ENCODE measurements around the gene PDE8A.
A peak's percentile ranks its signal among the peaks of the same experiment; 100 is the strongest.
"Not testable (repeated sequence)": the region's sequence is repeated elsewhere in the genome, so short reads cannot be mapped to it uniquely, and the experiment has no call there.

The PDE8A gene

GRCh38 chr15:85141726-85142125, 160.1 kb downstream of the PDE8A start:
- no peak for DNase-seq

GRCh38 chr15:85142312-85142711, 160.7 kb downstream of the PDE8A start:
- DNase-seq, result no peak

DNA sequence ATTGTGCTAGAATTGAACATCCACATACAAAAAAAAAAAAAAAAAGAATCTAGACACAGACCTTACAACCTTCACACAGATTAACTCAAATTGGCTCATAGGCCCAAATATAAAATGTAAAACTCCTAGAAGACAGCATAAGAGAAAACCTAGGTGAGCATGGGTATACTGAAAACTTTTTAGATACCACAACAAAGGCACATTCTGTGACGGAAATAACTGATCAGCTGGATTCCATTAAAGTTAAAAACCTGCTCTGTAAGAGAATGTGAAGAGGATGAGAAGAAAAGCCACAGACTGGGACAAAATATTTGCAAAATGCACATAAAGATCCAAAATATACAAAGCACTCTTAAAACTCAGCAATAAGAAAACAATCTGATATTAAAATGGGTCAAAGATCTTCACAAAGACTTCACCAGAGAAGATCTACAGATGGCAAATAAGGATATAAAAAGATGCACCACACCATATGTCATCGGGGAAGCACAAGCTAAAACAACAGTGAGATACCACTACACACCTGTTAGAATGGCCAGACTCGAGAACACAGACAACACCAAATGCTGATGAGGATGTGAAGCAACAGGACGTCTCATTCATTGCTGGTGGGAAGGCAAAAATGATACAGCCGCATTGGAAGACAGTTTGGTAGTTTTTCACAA, 167.9 kb downstream of the PDE8A start:
- DNase-seq, result no peak

GRCh38 chr15:85150130-85150480, 168.4 kb downstream of the PDE8A start:
- no peak for DNase-seq

DNA sequence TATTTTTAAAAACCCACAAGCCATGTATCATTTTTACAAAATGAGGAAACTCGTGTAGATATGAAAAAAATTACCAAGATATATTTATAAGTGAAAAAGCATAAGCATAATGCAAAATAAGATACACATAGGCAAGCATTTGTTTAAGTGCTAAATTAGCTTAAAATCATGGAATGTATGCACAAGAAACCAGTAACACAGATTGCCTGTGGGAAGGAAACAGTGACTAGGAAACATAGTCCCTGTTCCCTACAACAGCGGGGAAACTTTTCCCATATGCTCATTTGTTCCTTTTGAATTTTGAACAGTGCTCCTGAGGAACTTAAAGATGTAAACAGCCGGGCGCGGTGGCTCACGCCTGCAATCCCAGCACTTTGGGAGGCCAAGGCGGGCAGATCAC, 169.5 kb downstream of the PDE8A start:
- no peak for DNase-seq

- DNase-seq, result no peak
These were observed 170.2 kb downstream of the PDE8A start for GRCh38 chr15:85151861-85152260.

DNA sequence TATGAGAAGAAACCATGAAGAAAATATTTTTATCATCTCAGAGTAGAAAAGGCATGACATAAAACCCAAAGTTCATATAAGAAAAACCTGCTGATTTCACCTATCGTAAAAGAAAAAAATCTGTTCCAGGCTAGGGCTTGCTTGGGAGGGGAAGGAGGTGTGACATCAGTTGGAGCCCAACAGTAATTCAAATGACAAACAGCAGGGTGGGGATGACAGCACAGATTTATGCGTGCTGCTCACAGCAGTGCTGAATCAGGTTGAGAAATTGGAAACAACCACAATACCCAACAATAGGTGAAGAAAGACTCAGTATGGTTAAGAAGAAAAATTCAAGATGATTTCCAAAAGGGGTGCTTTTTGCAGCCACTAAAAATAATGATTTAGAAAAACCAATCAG, 172.4 kb downstream of the PDE8A start:
- no peak for DNase-seq

DNA sequence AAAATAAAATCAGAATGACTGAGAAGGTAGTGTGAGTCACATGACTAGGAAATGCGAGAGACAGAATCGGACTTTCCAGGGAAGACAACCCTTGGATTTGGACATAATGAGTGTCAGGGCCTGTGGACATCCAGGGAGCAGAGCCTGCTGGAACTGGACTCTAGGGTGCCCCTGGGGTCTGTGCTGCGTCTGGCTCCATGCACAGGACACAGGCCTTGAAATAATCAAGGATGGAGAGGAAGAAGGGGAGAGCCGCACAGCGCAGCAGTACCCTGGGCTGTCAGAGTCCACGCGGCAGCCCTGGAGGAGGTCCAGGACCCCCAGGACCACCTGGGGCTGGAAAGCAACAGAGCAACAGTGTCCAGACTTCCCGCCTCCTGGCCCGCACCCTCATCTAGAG, 173.7 kb downstream of the PDE8A start:
- DNase-seq, result no peak

GRCh38 chr15:85155857-85156256, 174.2 kb downstream of the PDE8A start:
- DNase-seq, result no peak

GRCh38 chr15:85157344-85157743, 175.7 kb downstream of the PDE8A start:
- DNase-seq, result no peak

DNA sequence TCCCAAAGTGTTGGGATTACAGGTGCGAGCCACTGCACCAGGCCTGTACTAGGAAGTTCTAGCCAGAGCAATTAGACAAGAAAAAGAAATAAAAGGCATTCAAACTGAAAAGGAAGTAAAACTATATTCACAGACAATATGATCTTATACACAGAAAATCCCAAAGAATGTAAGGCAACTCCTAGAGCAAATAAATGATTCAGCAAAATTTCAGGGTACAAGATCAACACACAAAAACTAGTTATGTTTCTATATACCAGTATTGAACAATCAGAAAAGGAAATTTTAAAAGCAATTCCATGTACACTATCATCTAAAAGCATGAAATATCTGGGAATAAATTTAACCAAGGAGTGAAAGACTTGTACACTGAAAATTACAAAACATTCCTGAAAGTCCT, 180.6 kb downstream of the PDE8A start:
- no peak for DNase-seq

GRCh38 chr15:85164841-85165466, 183.3 kb downstream of the PDE8A start:
- no peak for DNase-seq

- no peak for DNase-seq
These were observed 185.9 kb downstream of the PDE8A start for GRCh38 chr15:85167568-85167967.

DNA sequence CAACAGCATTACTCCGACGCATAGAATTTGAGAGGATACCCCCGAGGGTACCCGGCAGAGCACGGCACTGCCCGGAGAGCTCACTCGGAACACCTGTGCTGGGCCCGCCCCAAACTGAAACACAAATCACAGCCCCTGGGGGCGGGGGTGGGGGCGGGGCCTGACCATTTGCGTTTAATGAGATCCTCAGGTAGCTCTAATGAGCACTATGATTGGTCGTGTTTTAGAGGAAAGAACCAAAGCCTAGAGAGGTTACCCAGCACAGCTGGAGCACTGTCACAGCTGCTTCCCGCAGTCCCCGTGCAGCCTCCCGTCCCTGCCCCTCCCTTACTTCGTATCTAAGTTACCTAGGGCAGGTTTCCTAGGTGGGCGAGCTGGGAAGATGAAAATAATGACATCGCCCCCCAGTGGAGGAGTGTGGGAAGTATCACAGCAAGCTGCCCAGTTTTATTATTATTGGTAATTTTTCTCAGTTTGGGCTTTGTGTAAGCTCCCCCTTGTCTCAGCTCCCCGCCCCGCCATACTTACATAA, 187.1 kb downstream of the PDE8A start:
- peak; percentile 85 for DNase-seq

GRCh38 chr15:85171736-85172135, 190.1 kb downstream of the PDE8A start:
- no peak for DNase-seq

- no peak for DNase-seq
These were observed 191.3 kb downstream of the PDE8A start for GRCh38 chr15:85172846-85173490.

DNA sequence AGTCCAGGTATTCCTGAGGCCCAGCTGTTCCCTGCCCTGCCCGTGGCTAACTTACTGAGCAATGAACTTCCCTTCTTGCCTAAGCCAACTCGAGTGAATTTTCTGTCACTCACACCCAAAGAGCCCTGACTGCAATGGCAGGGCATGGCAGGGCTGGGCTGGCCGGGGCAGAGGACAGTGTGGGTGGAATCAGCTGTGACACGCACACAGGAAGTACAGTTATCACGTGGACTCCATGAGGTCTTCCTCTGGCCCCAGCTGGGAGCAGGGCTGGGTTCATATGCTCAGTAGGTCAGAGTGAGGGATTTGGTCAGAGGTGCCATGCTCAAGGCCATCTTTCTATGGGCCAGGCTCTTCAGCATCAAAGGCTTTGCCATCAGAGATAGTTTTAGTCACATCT, 192.0 kb downstream of the PDE8A start:
- DNase-seq, result not testable (repeated sequence)

DNA sequence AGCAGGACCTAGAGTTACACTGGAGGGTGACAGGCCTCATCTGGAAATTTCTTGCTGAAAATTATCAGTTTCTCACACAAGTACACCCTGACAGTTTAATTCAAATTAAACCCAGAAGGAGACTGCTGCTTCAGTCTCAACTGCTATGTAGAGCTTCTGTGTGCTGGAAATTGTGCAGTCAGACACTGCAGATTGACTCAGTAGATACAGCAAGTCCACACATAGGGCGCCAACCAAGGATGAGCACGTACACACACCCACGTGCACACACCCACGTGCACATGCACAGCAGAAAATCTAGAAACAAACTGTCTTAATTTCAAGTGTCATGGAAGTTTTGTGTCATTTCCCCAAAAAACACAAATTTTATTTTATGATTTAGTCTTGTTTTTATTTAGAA, 192.9 kb downstream of the PDE8A start:
- no peak for DNase-seq

DNA sequence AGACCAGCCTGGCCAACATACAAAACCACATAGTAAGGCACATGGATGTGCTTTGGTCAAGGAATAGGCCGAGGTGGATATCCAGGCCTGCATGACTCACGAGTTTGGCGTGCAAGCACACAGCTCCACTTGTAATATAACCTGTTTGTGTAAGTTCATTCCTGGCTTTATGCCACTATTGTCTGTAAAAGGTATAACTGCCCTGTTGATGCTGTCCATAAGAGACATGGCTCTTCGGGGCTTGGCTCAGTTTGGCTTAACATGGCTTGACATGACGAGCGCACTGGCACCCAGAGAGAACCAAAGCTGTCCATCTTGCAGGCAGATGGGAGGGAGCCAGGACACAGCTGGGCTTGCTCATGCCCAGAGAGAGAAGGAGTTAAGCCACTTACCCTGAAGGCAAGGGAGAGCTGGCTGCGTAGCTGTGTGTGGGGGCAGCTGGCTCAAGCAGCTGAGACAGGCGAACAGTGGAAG, 195.4 kb downstream of the PDE8A start:
- DNase-seq, result not testable (repeated sequence)

GRCh38 chr15:85178308-85178707, 196.7 kb downstream of the PDE8A start:
- no peak for DNase-seq

- no peak for DNase-seq
These were observed 198.0 kb downstream of the PDE8A start for GRCh38 chr15:85179700-85180099.

DNA sequence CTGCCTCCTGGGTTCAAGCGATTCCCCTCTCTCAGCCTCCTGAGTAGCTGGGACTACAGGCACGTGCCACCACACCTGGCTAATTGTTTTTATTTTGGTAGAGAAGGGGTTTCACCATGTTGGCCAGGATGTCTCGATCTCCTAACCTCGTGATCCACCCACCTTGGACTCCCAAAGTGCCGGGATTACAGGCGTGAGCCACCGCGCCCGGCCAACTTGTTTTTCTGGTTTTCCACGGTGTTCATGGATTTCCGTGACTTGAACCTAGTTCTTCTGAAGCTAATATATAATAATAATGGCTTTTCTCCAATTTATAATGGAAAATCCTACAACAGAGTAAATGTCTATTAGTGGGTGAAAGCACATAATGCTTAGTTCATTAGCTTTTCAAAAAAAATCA, 203.7 kb downstream of the PDE8A start:
- not testable (repeated sequence) for DNase-seq

GRCh38 chr15:85188171-85188577, 206.5 kb downstream of the PDE8A start:
- not testable (repeated sequence) for DNase-seq

All from COR-L47 (cell line).